ENCODE results near the gene BTD. TPM values are rescaled to one million over a fixed set of nuclear protein-coding genes. Genes with fewer than 3 reads are reported as not detected.
"Not testable (repeated sequence)": the region's sequence is repeated elsewhere in the genome, so short reads cannot be mapped to it uniquely, and the experiment has no call there.

Gene BTD
- total RNA-seq, 1 donor from 2014 or later = 12.7 TPM

DNA sequence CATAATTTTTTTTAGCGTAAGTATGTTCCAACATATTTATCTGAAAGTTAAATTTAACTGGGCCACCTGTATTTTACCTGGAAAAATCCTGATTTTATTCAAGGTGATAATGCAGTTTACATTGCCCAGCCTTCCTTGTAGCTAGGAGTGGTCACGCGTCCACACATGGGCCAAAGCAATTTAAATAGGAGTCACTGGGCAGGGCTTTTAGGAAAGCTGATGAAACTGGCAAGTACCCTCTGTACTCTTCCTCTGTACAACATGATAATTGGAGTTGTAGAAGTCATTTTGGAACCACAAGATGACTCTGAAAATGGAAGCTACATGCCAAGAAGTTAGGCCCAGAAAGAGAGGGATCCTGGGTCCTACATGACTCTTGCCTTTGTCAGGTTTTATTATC, 9.5 kb downstream of the BTD start:
- Mint-ChIP-seq H3K4me1 (ENCODE audit: low read depth, unreplicated experiment) (no peaks in the 10 kb centered on the region), H3K4me3 (ENCODE audit: unreplicated experiment) (no peak overlapping the region), H3K36me3 (ENCODE audit: unreplicated experiment) (no peaks in the 10 kb centered on the region), H3K27me3 (ENCODE audit: unreplicated experiment) (no peaks in the 10 kb centered on the region), H3K27ac (ENCODE audit: unreplicated experiment) (no peak overlapping the region), H3K9me3 (ENCODE audit: unreplicated experiment) (no peaks in the 10 kb centered on the region)
- TF ChIP-seq, protein P1, sequence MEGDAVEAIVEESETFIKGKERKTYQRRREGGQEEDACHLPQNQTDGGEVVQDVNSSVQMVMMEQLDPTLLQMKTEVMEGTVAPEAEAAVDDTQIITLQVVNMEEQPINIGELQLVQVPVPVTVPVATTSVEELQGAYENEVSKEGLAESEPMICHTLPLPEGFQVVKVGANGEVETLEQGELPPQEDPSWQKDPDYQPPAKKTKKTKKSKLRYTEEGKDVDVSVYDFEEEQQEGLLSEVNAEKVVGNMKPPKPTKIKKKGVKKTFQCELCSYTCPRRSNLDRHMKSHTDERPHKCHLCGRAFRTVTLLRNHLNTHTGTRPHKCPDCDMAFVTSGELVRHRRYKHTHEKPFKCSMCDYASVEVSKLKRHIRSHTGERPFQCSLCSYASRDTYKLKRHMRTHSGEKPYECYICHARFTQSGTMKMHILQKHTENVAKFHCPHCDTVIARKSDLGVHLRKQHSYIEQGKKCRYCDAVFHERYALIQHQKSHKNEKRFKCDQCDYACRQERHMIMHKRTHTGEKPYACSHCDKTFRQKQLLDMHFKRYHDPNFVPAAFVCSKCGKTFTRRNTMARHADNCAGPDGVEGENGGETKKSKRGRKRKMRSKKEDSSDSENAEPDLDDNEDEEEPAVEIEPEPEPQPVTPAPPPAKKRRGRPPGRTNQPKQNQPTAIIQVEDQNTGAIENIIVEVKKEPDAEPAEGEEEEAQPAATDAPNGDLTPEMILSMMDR (IDR thresholded peaks at IDR 0.05; ENCODE audit: partially characterized antibody, unreplicated experiment) = no peak
- DNase-seq = no peak

DNA sequence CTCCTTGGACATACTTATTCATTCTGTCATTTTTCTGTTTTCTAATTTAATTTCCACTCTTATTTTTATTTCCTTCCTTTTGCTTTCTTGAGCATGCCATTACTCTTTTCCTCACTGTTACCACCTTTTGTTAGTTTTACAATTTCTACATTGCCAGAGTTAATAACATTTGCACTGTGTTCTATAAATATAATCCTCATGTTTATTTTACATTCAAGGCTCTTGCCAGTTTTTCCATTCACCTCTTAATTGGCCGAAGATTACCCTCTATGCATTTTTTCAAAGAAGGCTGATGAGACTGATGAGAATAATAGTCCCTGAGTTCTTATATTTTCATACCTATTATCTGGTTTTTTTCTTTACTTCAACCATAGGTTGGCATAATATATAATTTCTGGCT, 10.5 kb downstream of the BTD start:
- H3K4me1 Mint-ChIP-seq (ENCODE audit: low read depth, unreplicated experiment) = no peaks in the 10 kb centered on the region
- H3K4me3 Mint-ChIP-seq (ENCODE audit: unreplicated experiment) = no peak overlapping the region
- no peaks in the 10 kb centered on the region for H3K36me3 Mint-ChIP-seq (ENCODE audit: unreplicated experiment)
- no peak overlapping the region for H3K27ac Mint-ChIP-seq (ENCODE audit: unreplicated experiment)
- no peak for DNase-seq
- H3K9me3 Mint-ChIP-seq (ENCODE audit: unreplicated experiment) = no peaks in the 10 kb centered on the region
- no peaks in the 10 kb centered on the region for H3K27me3 Mint-ChIP-seq (ENCODE audit: unreplicated experiment)
- TF ChIP-seq, protein P1 (IDR thresholded peaks at IDR 0.05; ENCODE audit: partially characterized antibody, unreplicated experiment) = no peak

DNA sequence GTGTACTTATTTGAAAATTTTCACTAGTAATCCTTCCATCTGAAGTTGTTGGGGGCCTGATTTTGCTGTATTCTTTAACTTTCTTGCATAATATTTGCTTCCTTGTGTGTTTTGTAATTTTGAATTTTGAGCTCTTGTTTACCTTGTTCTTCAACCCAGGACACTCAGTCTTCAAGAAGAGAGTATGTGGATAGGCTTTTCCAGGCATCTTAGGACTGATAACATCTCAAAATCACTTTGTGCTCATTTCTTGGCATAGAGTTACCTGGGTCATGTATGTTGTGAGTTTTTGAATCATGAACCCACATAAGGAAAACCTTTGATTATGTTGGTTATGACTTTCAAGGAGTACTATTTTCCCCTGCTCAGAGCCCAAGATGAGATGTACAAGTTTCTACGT, 13.4 kb downstream of the BTD start:
- H3K4me3 Mint-ChIP-seq (ENCODE audit: unreplicated experiment) = no peak overlapping the region
- H3K27ac Mint-ChIP-seq (ENCODE audit: unreplicated experiment) = no peak overlapping the region
- TF ChIP-seq, protein P1 (IDR thresholded peaks at IDR 0.05; ENCODE audit: partially characterized antibody, unreplicated experiment) = no peak
- no peaks in the 10 kb centered on the region for H3K4me1 Mint-ChIP-seq (ENCODE audit: low read depth, unreplicated experiment)
- H3K27me3 Mint-ChIP-seq (ENCODE audit: unreplicated experiment) = no peaks in the 10 kb centered on the region
- H3K36me3 Mint-ChIP-seq (ENCODE audit: unreplicated experiment) = peaks cover 12% of the 10 kb centered on the region
- peaks cover 4% of the 10 kb centered on the region for H3K9me3 Mint-ChIP-seq (ENCODE audit: unreplicated experiment)
- DNase-seq = no peak

DNA sequence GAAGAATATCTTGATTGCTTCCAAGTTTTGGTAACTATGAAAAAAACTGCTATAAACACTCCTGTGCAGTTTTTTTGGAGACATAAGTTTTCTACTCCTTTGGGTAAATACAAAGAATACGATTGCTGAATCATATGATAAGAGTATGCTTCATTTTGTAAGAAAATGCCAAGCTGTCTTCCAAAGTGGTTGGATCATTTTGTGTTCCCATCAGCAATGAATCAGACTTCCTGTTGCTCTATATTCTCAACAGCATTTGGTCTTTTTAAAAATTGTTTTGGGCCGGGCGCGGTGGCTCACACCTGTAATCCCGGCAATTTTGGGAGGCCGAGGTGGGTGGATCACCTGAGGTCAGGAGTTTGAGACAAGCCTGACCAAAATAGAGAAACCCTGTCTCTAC, 14.5 kb downstream of the BTD start:
- H3K4me1 Mint-ChIP-seq (ENCODE audit: low read depth, unreplicated experiment) = no peaks in the 10 kb centered on the region

DNA sequence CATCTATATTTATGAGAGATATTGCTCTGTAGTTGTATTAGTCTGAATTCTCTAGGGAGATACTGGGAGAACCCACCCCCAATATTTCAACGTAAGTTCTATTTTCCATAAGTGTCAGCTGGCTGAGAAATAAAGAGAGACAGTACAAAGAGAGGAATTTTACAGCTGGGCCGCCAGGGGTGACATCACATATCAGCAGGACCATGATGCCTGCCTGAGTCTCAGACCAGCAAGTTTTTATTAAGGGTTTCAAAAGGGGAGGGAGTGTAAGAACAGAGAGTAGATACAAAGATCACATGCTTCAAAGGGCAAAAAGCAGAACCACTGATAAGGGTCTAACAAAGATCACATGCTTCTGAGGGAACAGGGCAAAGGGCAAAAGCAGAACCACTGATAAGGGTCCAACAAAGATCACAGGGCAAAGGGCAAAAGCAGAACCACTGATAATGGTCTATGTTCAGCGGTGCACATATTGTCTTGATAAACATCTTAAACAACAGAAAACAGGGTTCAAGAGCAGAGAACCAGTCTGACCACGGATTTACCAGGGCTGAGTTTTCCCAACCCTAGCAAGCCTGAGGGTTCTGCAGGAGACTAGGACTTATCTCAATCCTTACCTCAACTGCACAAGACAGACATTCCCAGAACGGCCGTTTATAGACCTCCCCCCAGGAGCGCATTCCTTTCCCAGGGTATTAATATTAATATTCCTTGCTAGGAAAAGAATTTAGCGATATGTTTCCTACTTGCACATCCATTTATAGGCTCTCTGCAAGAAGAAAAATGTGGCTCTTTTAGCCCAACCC, 18.3 kb downstream of the BTD start:
- H3K9me3 Mint-ChIP-seq (ENCODE audit: unreplicated experiment); H3K4me1 Mint-ChIP-seq (ENCODE audit: low read depth, unreplicated experiment); DNase-seq; H3K27ac Mint-ChIP-seq (ENCODE audit: unreplicated experiment); H3K4me3 Mint-ChIP-seq (ENCODE audit: unreplicated experiment); H3K27me3 Mint-ChIP-seq (ENCODE audit: unreplicated experiment): not testable (repeated sequence)
- peaks cover 31% of the 10 kb centered on the region for H3K36me3 Mint-ChIP-seq (ENCODE audit: unreplicated experiment)

More for the DNA sequence above, 14.5 kb downstream of the BTD start:
- Mint-ChIP-seq H3K9me3 (ENCODE audit: unreplicated experiment) (peaks cover 9% of the 10 kb centered on the region), H3K4me3 (ENCODE audit: unreplicated experiment) (no peak overlapping the region), H3K36me3 (ENCODE audit: unreplicated experiment) (peaks cover 21% of the 10 kb centered on the region), H3K27me3 (ENCODE audit: unreplicated experiment) (no peaks in the 10 kb centered on the region), H3K27ac (ENCODE audit: unreplicated experiment) (no peak overlapping the region)
- TF ChIP-seq, protein P1 (IDR thresholded peaks at IDR 0.05; ENCODE audit: partially characterized antibody, unreplicated experiment) = no peak
- no peak for DNase-seq
